ENCODE measurements around the gene C19orf53. TPM values are rescaled to one million over a fixed set of nuclear protein-coding genes. Genes with fewer than 3 reads are reported as not detected.
A peak's percentile ranks its signal among the peaks of the same experiment; 100 is the strongest.

The C19orf53 gene
- total and polyA plus RNA-seq, 10 of the 15 experiments (the other 5 are each of a cell fraction or from before 2014, with no cell fraction given), result 109 to 449 (median 218) TPM

- TF ChIP-seq CUX1 (IDR thresholded peaks at IDR 0.05; ENCODE audit: insufficient replicate concordance, low read depth, low read length), result no peak
- TF ChIP-seq PML (IDR thresholded peaks at IDR 0.05; ENCODE audit: low read length), result peak; percentile 96
- TF ChIP-seq USF1 (IDR thresholded peaks at IDR 0.05; ENCODE audit: borderline replicate concordance, extremely low read length, insufficient read depth, low read depth, low read length), result no peak
- TF ChIP-seq CREM (IDR thresholded peaks at IDR 0.05; ENCODE audit: low read depth), result peak; percentile 95
- TF ChIP-seq CBFB (IDR thresholded peaks at IDR 0.05; ENCODE audit: low read depth), result peak; percentile 80
- no peak for TF ChIP-seq JUND (IDR thresholded peaks at IDR 0.05; ENCODE audit: low read depth, low read length)
- TF ChIP-seq CREB1 (IDR thresholded peaks at IDR 0.05; ENCODE audit: low read depth), result peak; percentile 94
- no peak for TF ChIP-seq SUZ12 (IDR thresholded peaks at IDR 0.05; ENCODE audit: unreplicated experiment)
- 0 out of 2 replicates have a peak, but pooled peaks have one; percentile 48 for TF ChIP-seq TBL1XR1 (IDR thresholded peaks at IDR 0.05; ENCODE audit: low read depth, low read length)
- peak; percentile 94; the same call in 1 of the 2 replicates for TF ChIP-seq POLR2AphosphoS2 (IDR thresholded peaks at IDR 0.05; ENCODE audit: low read depth, low read length)
- TF ChIP-seq SKIL (IDR thresholded peaks at IDR 0.05; ENCODE audit: low read depth, poor library complexity, severe bottlenecking), result no peak
- no peak for TF ChIP-seq MEF2B (IDR thresholded peaks at IDR 0.05; ENCODE audit: partially characterized antibody, poor library complexity, severe bottlenecking)
- TF ChIP-seq ELK1 (IDR thresholded peaks at IDR 0.05; ENCODE audit: low read depth, low read length), result peak; percentile 83
- TF ChIP-seq ASH2L (IDR thresholded peaks at IDR 0.05; ENCODE audit: borderline replicate concordance, low read depth), result peak; percentile 61; the same call in 1 of the 2 replicates
Observed at GRCh38 chr19:13774217-13775191, at the start of gene C19orf53 (continued).

Measured in GM12878 (cell line).